A673 (cell line): ENCODE measurements around the gene KLHDC2. TPM values are rescaled to one million over a fixed set of nuclear protein-coding genes. Genes with fewer than 3 reads are reported as not detected.
"Not testable (repeated sequence)": the region's sequence is repeated elsewhere in the genome, so short reads cannot be mapped to it uniquely, and the experiment has no call there.

Experiments used
- BruUV-seq: library from RNA; stranded (reverse); fragments of 400-500 nt; replicated peaks from 2 replicates; lab custom pipeline; 2021; lab: Mats Ljungman, UMichigan
- CTCF ChIA-PET: fragments of 300-600 bp; sonication (Branson Sonifier 250); formaldehyde crosslinking; loops from one replicate; lab custom pipeline; 2022; ENCODE audit warnings: antibody characterized with exemption; lab: Charles Lee
- POLR2A ChIA-PET: fragments of 300-600 bp; sonication (Branson Sonifier 250); formaldehyde crosslinking; loops from one replicate; lab custom pipeline; 2022; ENCODE audit warnings: antibody characterized with exemption; ENCODE audit not compliant: low non-redundant PET; lab: Charles Lee
- DNase-seq: peaks from one replicate; pipeline ENCODE4 v3.0.0-alpha.2; 2015; ENCODE audit warnings: low spot score
- H3K27ac ChIP-seq: fragments of 200-600 bp; sonication (generic); 2 replicates; pipeline ENCODE4 v1.5.1; 2016; ENCODE audit warnings: mixed run types, low read depth, mild to moderate bottlenecking, mixed read lengths, antibody characterized with exemption, low read length; ENCODE audit not compliant: poor library complexity, severe bottlenecking
- H3K27me3 ChIP-seq: fragments of 200-600 bp; sonication (generic); replicated peaks from 2 replicates; pipeline ENCODE4 v1.6.1; 2017; ENCODE audit warnings: mixed run types, low read depth, mild to moderate bottlenecking, mixed read lengths, antibody characterized with exemption, low read length; ENCODE audit not compliant: insufficient read depth, poor library complexity
- H3K36me3 ChIP-seq: fragments of 200-600 bp; sonication (generic); 2 replicates; pipeline ENCODE4 v1.6.1; 2016; ENCODE audit warnings: mixed run types, mild to moderate bottlenecking, mixed read lengths, antibody characterized with exemption, low read length; ENCODE audit not compliant: insufficient read depth, poor library complexity, severe bottlenecking
- H3K4me1 ChIP-seq: fragments of 200-600 bp; sonication (generic); 2 replicates; pipeline ENCODE4 v1.6.1; 2017; ENCODE audit warnings: mixed run types, mild to moderate bottlenecking, mixed read lengths, antibody characterized with exemption, low read length; ENCODE audit not compliant: insufficient read depth, poor library complexity, severe bottlenecking
- H3K4me3 ChIP-seq: fragments of 200-600 bp; sonication (generic); 2 replicates; pipeline ENCODE4 v1.5.1; 2016; ENCODE audit warnings: low read depth, mixed run types, mild to moderate bottlenecking, mixed read lengths, low read length; ENCODE audit not compliant: poor library complexity, severe bottlenecking
- H3K9me3 ChIP-seq: fragments of 200-600 bp; sonication (generic); 2 replicates; pipeline ENCODE4 v1.6.1; 2016; ENCODE audit warnings: mixed run types, low read depth, mild to moderate bottlenecking, mixed read lengths, antibody characterized with exemption, low read length; ENCODE audit not compliant: poor library complexity, severe bottlenecking
- EZH2 ChIP-seq: fragments of 200-600 bp; sonication (generic); IDR thresholded peaks from 2 replicates; pipeline ENCODE4 v1.6.1; 2017; ENCODE audit warnings: borderline replicate concordance, low read depth, mild to moderate bottlenecking, mixed read lengths, antibody characterized with exemption, low read length; ENCODE audit not compliant: poor library complexity, severe bottlenecking
- intact Hi-C: fragments of 100-400 bp; cut with micrococcal nuclease; formaldehyde crosslinking; loops from one replicate; pipeline ENCODE4 v1.10.0; 2022; ENCODE audit not compliant: unreplicated experiment
- total RNA-seq: library from RNA; stranded (reverse); gene quantifications from 2 replicates; pipeline ENCODE4 v1.2.3, GENCODE V29; 2021
- TF ChIP-seq, protein P1 (sequence below): fragments of 300-800, 200-600 bp; sonication (generic); conservative IDR thresholded peaks from 2 replicates; pipeline ENCODE4 v1.5.1; 2017; ENCODE audit warnings: low read depth, mild to moderate bottlenecking, antibody characterized with exemption, low read length, moderate library complexity, mixed read lengths

KLHDC2 gene
- total RNA-seq, 1 experiment from 2014 or later = 34.0 TPM

GRCh38 chr14:49745191-49745590 is 22.8 kb upstream of the KLHDC2 start:
- intact Hi-C loops = no loop called here
- ChIA-PET CTCF (no interaction called here), POLR2A (no interaction called here)

GRCh38 chr14:49746476-49746875 is 21.5 kb upstream of the KLHDC2 start:
- H3K27me3 ChIP-seq, BruUV-seq, H3K27ac ChIP-seq, H3K9me3 ChIP-seq, H3K4me3 ChIP-seq, H3K36me3 ChIP-seq, intact Hi-C loops, CTCF ChIA-PET, H3K4me1 ChIP-seq, POLR2A ChIA-PET, DNase-seq: not testable (repeated sequence)

More at GRCh38 chr14:49745191-49745590, 22.8 kb upstream of the KLHDC2 start:
- no peaks in the 10 kb centered on the region for H3K27me3 ChIP-seq
- no peak overlapping the region for H3K4me3 ChIP-seq
- H3K27ac ChIP-seq = no peak overlapping the region
- DNase-seq = no peak
- H3K9me3 ChIP-seq = no peaks in the 10 kb centered on the region
- no peaks in the 10 kb centered on the region for H3K36me3 ChIP-seq
- no TSS peak for BruUV-seq
- TF ChIP-seq EZH2 = no peak
- TF ChIP-seq, protein P1, sequence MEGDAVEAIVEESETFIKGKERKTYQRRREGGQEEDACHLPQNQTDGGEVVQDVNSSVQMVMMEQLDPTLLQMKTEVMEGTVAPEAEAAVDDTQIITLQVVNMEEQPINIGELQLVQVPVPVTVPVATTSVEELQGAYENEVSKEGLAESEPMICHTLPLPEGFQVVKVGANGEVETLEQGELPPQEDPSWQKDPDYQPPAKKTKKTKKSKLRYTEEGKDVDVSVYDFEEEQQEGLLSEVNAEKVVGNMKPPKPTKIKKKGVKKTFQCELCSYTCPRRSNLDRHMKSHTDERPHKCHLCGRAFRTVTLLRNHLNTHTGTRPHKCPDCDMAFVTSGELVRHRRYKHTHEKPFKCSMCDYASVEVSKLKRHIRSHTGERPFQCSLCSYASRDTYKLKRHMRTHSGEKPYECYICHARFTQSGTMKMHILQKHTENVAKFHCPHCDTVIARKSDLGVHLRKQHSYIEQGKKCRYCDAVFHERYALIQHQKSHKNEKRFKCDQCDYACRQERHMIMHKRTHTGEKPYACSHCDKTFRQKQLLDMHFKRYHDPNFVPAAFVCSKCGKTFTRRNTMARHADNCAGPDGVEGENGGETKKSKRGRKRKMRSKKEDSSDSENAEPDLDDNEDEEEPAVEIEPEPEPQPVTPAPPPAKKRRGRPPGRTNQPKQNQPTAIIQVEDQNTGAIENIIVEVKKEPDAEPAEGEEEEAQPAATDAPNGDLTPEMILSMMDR = no peak
- no peaks in the 10 kb centered on the region for H3K4me1 ChIP-seq

DNA sequence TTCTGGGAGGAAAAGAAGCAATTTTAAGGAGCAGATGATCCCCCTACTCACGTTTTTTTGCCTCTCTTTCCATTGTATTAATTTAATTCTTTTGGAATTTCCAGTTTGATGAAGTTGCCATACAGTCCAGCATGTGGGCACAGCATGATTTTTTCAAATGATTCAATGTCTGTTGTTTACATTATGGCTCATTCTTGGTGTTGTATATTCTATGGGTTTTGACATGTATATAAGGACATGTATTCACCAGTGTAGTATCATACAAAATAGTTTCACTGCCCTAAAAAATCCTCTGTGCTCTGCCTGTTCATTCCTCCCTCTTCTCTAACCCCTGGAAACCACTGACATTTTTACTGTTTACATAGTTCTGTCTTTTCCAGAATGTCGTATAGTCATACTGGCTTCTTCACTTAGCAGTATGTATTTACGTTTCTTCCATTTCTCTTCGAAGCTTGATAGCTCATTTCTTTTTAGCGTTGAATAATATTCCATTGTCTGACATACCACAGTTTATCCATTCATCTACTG is 13.3 kb upstream of the KLHDC2 start:
- Histone ChIP-seq H3K4me1 (no peaks in the 10 kb centered on the region), H3K4me3 (no peak overlapping the region), H3K9me3 (no peaks in the 10 kb centered on the region), H3K36me3 (no peaks in the 10 kb centered on the region), H3K27me3 (no peaks in the 10 kb centered on the region), H3K27ac (no peak overlapping the region)
- no TSS peak for BruUV-seq
- ChIA-PET POLR2A (no interaction called here), CTCF (no interaction called here)
- intact Hi-C loops = no loop called here
- no peak for DNase-seq
- TF ChIP-seq EZH2 = no peak

GRCh38 chr14:49755378-49755777 is 12.6 kb upstream of the KLHDC2 start:
- ChIA-PET CTCF (no interaction called here), POLR2A (no interaction called here)
- DNase-seq = no peak
- Histone ChIP-seq H3K27ac (no peak overlapping the region), H3K36me3 (no peaks in the 10 kb centered on the region), H3K27me3 (no peaks in the 10 kb centered on the region), H3K4me1 (no peaks in the 10 kb centered on the region), H3K9me3 (no peaks in the 10 kb centered on the region), H3K4me3 (no peak overlapping the region)
- no TSS peak for BruUV-seq
- intact Hi-C loops = no loop called here
- TF ChIP-seq, protein P1 = no peak
- TF ChIP-seq EZH2 = no peak
